Smooth muscle cell (in vitro differentiated cells): ENCODE results near the gene SH3BGRL2. TPM values are rescaled to one million over a fixed set of nuclear protein-coding genes. Genes with fewer than 3 reads are reported as not detected.

Experiments
- DNase-seq: peaks from one replicate; lab custom pipeline; 2025; ENCODE audit not compliant: unreplicated experiment; lab: John Stamatoyannopoulos, UW
- H2AFZ ChIP-seq: fragments of 200-600 bp; sonication (generic); 2 replicates; pipeline ENCODE4 v1.6.0; 2016; ENCODE audit warnings: antibody characterized with exemption, low read depth, mild to moderate bottlenecking
- H3F3A ChIP-seq: fragments of 200-600 bp; sonication (generic); 2 replicates; pipeline ENCODE4 v1.6.0; 2017; ENCODE audit warnings: antibody characterized with exemption, low read depth
- H3K27ac ChIP-seq: fragments of 200-600 bp; sonication (generic); 2 replicates; pipeline ENCODE4 v1.5.1; 2016; ENCODE audit warnings: low read depth, mild to moderate bottlenecking
- H3K27me3 ChIP-seq: fragments of 200-600 bp; sonication (generic); 2 replicates; pipeline ENCODE4 v1.6.1; 2016; ENCODE audit warnings: low read depth, mild to moderate bottlenecking
- H3K36me3 ChIP-seq: fragments of 200-600 bp; sonication (generic); 2 replicates; pipeline ENCODE4 v1.5.1; 2016; ENCODE audit warnings: low read depth
- H3K4me1 ChIP-seq: fragments of 200-600 bp; sonication (generic); 2 replicates; pipeline ENCODE4 v1.5.1; 2016; ENCODE audit warnings: low read depth
- H3K4me2 ChIP-seq: fragments of 200-600 bp; sonication (generic); 2 replicates; pipeline ENCODE4 v1.6.0; 2016; ENCODE audit warnings: mild to moderate bottlenecking
- H3K4me3 ChIP-seq: fragments of 200-600 bp; sonication (generic); 2 replicates; pipeline ENCODE4 v1.5.1; 2016; ENCODE audit warnings: mild to moderate bottlenecking
- H3K79me2 ChIP-seq: fragments of 200-600 bp; sonication (generic); 2 replicates; pipeline ENCODE4 v1.6.0; 2016; ENCODE audit warnings: low read depth, mild to moderate bottlenecking
- H3K9ac ChIP-seq: fragments of 200-600 bp; sonication (generic); 2 replicates; pipeline ENCODE4 v1.6.0; 2016; ENCODE audit warnings: low read depth
- H3K9me3 ChIP-seq: fragments of 200-600 bp; sonication (generic); replicated peaks from 2 replicates; pipeline ENCODE4 v1.5.1; 2016; ENCODE audit warnings: low read depth
- H4K20me1 ChIP-seq: fragments of 200-600 bp; sonication (generic); 2 replicates; pipeline ENCODE4 v1.6.0; 2016; ENCODE audit warnings: low read depth
- CTCF ChIP-seq: fragments of 200-600 bp; sonication (generic); IDR thresholded peaks from 2 replicates; pipeline ENCODE4 v1.5.1; 2017; ENCODE audit warnings: borderline replicate concordance, mild to moderate bottlenecking, antibody characterized with exemption; ENCODE audit not compliant: insufficient read depth, poor library complexity, severe bottlenecking
- WGBS: methylation state at CpG from one replicate; pipeline ENCODE4 v1.1.7; 2016; ENCODE audit warnings: low lambda C conversion rate; 5-methylcytosine and 5-hydroxymethylcytosine counted together
- polyA plus RNA-seq: library from polyadenylated mRNA; unstranded; fragments of >200 nt; fragmentation: Nextera tagmentation; extraction: Ambion mirVana; gene quantifications from 2 replicates; pipeline ENCODE4 v1.2.1, GENCODE V29; 2016
- total RNA-seq: library from RNA; depleted of rRNA; stranded (reverse); fragments of >200 nt; gene quantifications from 2 replicates; pipeline ENCODE4 v1.2.3, GENCODE V29; 2014

The SH3BGRL2 gene
- total and polyA plus RNA-seq, 2 experiments from 2014 or later, result 4.5 to 15.1 TPM

- Histone ChIP-seq H3K4me3 (no peak overlapping the region), H4K20me1 (no peaks in the 10 kb centered on the region), H3K9me3 (no peaks in the 10 kb centered on the region), H3K27ac (no peak overlapping the region), H3K9ac (no peak overlapping the region), H3K4me2 (no peak overlapping the region), H3K79me2 (no peaks in the 10 kb centered on the region), H3K27me3 (no peaks in the 10 kb centered on the region), H3K4me1 (no peaks in the 10 kb centered on the region), H2AFZ (no peak overlapping the region), H3F3A (no peaks in the 10 kb centered on the region), H3K36me3 (no peaks in the 10 kb centered on the region)
- no peak for DNase-seq
- WGBS, result 84% methylated on average over 2 of the region's 2 CpGs
- TF ChIP-seq CTCF, result no peak
Observed at GRCh38 chr6:79621579-79621978, 9.6 kb upstream of the SH3BGRL2 start.

- no peaks in the 10 kb centered on the region for H3K27me3 ChIP-seq
- no peak overlapping the region for H3K9ac ChIP-seq
- no peaks in the 10 kb centered on the region for H3K4me1 ChIP-seq
- WGBS, result 92% methylated on average over 1 of the region's 1 CpG
- no peak for TF ChIP-seq CTCF
- no peak overlapping the region for H2AFZ ChIP-seq
- H3K36me3 ChIP-seq, result no peaks in the 10 kb centered on the region
- H3K4me3 ChIP-seq, result no peak overlapping the region
- H3K79me2 ChIP-seq, result no peaks in the 10 kb centered on the region
- H3K27ac ChIP-seq, result no peak overlapping the region
- no peaks in the 10 kb centered on the region for H3K9me3 ChIP-seq
- no peaks in the 10 kb centered on the region for H4K20me1 ChIP-seq
- no peak for DNase-seq
- no peaks in the 10 kb centered on the region for H3F3A ChIP-seq
- H3K4me2 ChIP-seq, result no peak overlapping the region
Observed at GRCh38 chr6:79622364-79622763, 8.8 kb upstream of the SH3BGRL2 start.

- Histone ChIP-seq H3K27ac (no peak overlapping the region), H3K4me1 (no peaks in the 10 kb centered on the region), H3K9ac (no peak overlapping the region), H3K27me3 (no peaks in the 10 kb centered on the region), H3K4me3 (no peak overlapping the region), H2AFZ (no peak overlapping the region), H3K79me2 (no peaks in the 10 kb centered on the region), H3K9me3 (no peaks in the 10 kb centered on the region), H4K20me1 (no peaks in the 10 kb centered on the region), H3F3A (no peaks in the 10 kb centered on the region), H3K36me3 (no peaks in the 10 kb centered on the region), H3K4me2 (no peak overlapping the region)
- TF ChIP-seq CTCF, result no peak
- 90% methylated on average over 5 of the region's 5 CpGs for WGBS
- DNase-seq, result no peak
Observed at GRCh38 chr6:79623106-79623505, 8.0 kb upstream of the SH3BGRL2 start.

- TF ChIP-seq CTCF, result no peak
- Histone ChIP-seq H2AFZ (no peak overlapping the region), H3K4me1 (no peaks in the 10 kb centered on the region), H3K79me2 (no peaks in the 10 kb centered on the region), H3K9ac (no peak overlapping the region), H4K20me1 (no peaks in the 10 kb centered on the region), H3K9me3 (no peaks in the 10 kb centered on the region), H3F3A (no peaks in the 10 kb centered on the region), H3K27me3 (no peaks in the 10 kb centered on the region), H3K27ac (no peak overlapping the region), H3K4me3 (no peak overlapping the region), H3K36me3 (no peaks in the 10 kb centered on the region), H3K4me2 (no peak overlapping the region)
- DNase-seq, result no peak
Observed at GRCh38 chr6:79625746-79626145, 5.4 kb upstream of the SH3BGRL2 start.
